Embryonic facial prominence (tissue), 1 donor: ENCODE results near the gene PARP9.
"Not testable (repeated sequence)": the region's sequence is repeated elsewhere in the genome, so short reads cannot be mapped to it uniquely, and the experiment has no call there.

Source experiments
- DNase-seq: peaks from one replicate; pipeline ENCODE4 v3.0.0-alpha.2; 2016; ENCODE audit errors: extremely low spot score

Gene PARP9

DNA sequence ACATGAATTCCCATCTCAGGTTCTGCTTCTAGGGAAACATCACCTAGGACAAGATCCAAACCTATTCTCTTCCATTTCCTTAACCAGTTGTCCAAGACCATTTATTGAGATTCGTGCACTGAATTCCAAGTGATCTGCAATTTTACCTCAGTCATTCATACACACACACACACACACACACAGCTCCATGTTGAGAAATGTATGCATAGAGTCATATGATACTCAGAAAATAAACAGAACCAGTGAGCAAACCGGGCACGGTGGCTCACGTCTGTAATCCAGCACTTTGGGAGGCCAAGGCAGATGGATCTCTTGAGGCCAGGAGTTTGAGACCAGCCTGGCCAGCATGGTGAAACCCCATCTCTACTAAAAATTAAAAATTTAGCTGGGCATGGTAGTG lies 43.2 kb downstream of the PARP9 start:
- DNase-seq: no peak

DNA sequence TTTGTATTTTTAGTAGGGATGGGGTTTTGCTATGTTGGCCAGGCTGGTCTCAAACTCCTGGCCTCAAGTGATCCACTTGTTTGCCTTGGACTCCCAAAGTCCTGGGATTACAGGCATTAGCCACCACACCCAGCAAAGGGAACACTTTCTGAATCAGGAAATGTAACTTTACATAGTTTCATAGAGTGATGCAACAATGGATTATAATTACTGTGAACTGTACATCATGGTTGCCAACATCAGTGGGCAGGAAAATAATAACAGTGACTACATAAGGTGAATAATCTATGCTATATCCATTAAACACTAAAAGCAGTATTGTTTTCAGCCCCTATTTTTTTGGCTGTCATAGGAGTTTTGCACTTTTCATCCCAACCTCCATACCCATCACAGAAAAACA lies 44.4 kb downstream of the PARP9 start:
- DNase-seq: no peak

DNA sequence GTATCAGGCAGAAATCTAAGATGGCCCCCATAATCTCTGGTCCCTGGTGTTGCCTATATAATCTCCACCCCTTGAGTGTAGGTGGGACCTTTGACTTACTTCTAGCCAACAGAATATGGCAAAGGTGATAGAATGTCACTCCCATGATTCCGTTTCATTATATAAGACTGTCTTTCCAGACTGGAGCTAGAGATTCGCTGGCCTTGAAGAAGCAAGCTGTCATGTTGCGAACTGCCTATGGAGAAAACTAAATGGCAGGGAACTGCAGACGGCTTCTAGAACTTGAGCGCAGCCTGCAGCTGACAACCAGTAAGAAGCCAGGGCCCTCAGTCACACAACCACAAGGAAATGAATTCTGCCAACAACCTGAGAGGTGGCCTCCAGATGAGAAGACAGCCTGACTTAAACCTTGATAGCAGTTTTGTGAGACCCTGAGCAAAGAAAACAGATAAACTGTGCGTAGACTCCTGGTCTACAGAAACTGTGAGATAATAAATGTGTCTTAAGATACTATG lies 47.2 kb downstream of the PARP9 start:
- DNase-seq: no peak

DNA sequence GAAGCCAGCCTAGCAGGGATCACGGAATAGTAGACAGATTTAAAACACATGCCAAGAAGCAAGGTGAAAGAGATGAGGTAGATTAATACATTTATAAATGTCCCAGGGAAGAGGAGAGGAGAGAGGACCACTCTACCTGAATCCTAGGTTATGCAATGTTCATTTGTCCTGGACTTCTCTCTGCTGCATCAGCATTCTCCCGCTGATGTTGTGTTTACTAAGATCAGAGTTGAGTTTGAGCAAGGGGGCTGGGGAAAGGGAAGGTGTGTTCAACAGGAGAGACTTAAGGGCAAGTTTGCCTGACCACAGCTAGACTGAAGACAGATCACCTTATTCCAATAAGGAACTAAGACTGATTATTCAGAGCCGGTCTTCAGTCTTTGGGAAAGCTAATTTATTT lies 48.2 kb downstream of the PARP9 start:
- no peak for DNase-seq

DNA sequence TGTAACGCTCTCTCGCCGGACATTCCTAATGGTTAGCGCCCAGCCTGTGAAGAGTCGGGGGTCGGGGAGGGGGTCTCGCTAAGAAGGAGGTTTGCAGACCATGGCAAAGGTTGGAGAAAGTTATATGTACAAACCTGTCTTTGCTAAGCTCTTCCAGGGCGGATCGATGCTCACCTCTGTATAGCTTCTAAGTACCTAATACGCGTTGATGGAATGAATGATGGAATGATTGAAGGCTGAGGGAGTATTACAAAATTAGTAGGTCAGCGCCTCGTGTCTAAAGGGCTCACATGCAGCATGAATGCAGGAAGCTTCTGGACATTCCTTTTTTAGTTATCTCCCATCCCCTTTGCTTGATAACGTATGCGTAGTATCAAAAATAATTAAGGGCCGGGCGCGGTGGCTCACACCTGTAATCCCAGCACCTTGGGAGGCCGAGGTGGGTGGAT lies 49.1 kb downstream of the PARP9 start:
- no peak for DNase-seq

DNA sequence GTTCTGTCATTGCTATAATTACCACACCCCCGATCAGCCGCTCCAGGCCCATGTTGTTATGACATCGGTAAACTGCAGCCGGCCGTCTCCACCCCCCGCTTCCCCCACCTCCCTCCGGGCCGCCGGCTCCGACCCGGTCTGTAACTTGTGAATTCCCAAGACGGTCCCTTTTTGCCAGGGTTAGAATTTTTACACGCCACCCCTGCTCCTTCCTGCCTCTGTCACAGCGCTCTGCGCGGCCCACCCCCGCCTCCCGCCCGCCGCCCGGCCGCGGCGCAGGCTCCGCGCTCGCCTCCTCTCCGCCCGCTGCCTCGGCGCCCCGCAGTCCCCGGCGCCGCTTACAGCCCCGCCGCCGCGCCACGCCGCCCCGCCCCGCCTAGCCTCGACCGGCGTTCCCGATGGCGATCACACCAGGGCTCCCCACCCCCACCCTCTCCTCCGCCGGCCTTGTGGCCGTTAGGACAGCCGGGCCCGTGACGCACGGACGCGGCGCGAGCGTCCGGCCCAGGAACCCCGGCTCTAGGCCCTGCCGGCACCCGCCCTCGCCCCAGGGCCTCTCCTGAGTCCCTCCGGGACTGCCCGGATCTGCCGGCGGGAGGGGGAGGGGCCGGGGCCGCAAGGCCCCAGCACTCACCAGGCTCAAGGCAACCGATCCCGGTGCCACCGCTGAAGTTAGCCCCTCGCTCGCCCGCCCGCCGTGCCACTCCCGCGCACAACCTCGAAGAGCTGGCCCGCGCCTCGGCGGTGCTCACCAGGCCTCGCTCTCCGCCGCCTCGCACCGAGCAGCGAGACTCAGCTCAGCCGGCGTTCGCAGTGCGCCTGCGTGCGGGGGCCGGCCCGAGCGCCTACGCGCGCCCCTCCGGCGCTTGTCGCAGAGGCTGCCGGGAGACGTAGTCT lies 49.7 kb downstream of the PARP9 start, which contains the start of gene KPNA1:
Gene KPNA1 (minus strand): TSS at position 817 of the 897 bp plus-strand sequence. CDS start 18,374 bp downstream, outside the sequence.
- DNase-seq: peak; percentile 73

DNA sequence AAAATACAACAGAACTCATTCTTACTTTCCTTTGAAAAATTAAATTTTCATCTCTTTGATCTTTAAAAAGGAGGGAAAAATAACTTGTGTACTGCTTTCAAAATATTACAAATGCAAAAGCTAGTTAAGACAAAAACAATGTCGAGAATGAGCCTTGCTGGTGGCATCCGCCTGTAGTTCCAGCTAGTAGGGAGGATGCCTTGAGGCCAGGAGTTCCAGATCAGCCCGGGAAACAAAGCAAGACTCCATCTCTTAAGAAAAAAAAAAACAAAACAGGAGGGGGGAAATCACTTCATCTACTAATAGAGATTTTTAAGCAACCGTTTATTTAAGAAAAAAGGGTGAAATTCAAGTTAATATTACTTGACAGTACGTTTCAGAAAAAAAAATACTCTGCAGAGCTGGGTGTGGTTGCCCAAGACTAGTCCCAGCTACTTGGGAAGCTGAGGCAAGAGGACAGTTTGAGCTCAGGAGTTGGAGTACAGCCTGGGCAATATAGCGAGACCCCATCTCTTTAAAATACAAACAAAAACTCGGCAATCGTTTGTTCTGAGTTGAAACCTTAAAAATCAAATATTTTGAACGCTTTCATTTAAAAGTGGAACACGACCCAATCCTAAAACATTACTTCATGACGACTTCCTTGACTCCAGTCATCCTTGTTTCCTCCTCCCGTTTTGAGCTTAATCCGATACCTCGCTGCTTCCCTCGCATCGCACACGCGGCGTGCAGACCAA lies 50.5 kb downstream of the PARP9 start:
- DNase-seq: peak; percentile 62

DNA sequence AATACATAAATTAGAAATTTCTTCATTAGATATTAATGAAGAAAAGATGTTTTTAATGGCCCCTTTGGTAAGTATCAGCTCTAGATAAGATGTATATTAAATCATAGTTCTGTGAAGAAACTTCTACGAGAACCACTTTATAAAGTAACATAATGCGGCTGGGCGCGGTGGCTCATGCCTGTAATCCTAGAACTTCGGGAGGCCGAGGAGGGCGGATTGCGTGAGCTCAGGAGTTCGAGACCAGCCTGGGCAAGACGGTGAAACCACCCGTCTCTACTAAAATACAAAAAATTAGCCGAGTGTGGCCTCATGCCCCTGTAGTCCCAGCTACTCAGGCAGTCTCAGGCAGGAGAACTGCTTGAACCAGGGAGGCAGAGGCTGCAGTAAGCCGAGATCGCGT lies 51.8 kb downstream of the PARP9 start:
- no peak for DNase-seq

DNA sequence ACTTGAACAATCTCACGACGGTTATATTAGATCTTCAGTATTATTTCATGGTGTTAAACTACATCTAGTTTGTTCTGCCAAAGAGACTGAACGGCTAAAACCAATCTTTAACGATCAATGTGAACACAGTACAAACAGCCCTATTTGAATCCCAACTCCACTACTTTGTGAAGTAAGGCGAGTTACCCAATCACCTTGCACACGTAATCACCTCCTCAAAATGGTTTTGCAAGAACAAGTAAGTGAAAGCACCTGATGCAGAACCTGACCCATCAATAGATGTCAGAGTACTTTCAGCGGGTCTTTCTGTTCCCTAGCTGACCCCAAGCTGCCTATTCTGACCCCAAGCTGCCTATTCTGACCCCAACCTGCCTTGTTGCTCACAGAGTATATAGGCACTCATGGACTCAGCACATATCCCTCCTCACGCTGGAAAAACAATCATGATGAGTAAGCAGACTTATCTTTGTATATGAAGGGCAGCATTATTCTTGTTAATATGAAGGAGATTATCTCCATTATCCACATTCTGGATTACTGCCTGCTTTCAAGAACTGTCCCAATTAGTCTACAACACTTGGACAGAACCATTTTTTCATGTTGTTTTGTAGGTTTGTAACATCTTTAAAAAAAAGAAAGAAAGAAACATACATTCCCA lies 53.1 kb downstream of the PARP9 start:
- DNase-seq: no peak

DNA sequence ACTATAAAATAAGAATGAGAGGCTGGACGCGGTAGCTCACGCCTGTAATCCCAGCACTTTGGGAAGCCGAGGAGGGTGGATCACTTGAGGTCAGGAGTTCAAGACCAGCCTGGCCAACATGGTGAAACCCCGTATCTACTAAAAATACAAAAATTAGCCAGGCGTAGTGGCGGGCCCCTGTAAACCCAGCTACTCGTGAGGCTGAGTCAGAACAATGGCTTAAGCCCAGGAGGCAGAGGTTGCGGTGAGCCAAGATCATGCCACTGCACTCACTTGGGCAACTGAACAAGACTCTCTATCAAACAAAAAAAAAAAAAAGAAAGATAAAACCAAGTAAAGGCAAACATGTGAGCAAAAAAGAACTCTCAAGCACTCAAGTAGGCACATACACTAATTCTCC lies 55.2 kb downstream of the PARP9 start:
- not testable (repeated sequence) for DNase-seq

DNA sequence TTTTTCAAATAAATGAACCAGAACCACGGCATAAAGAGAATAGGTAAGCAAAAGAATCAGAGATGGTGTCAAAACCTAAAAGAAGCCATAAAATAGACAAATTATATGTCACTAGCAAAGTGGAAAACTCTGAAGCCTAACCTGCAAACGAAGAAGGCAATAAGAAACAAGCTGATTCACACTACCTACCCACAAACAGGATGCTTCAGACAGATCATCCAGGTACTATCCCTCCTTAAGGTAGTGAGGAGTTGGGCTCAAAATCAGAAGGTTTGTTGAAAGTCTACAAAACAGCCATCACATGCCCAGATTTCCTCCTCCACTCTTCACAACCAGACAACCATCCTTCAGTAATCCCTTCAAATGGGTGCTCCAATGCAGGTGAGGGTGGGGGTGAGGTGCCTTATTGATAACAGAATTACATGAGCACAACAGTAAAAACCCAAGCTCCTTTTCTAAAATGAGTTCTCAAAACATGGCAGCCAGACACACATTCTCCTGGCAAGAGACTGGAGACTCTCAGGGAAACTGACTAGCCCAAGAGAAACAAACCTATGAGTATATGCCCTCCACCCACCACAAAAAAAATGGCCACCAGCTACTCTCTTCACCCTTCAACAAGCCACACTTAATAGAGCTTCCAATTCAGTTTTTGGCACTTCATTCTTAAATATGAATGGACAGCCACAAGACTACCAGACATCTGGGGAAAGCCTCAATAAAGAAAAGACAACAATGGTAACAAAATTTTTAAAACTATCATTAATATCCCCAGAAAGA lies 55.8 kb downstream of the PARP9 start:
- DNase-seq: no peak

DNA sequence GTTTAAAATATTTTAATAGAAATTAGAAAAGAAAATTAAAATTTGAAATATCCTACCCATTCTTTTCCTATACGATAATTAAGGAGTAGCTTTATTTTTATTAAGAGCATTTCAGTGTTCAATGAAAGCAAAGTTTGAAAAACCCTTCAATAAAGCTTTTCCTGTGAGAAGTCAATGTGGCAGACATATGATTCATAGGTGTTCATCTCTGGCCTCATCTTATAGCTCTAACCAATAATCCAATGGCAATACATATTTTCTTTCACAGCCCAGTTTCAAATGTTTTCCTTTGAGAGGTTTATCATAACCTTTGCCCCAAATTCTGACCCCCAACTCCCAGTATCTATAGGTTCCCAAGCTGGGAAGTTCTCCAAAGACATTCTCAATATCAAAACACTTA lies 57.6 kb downstream of the PARP9 start:
- no peak for DNase-seq

DNA sequence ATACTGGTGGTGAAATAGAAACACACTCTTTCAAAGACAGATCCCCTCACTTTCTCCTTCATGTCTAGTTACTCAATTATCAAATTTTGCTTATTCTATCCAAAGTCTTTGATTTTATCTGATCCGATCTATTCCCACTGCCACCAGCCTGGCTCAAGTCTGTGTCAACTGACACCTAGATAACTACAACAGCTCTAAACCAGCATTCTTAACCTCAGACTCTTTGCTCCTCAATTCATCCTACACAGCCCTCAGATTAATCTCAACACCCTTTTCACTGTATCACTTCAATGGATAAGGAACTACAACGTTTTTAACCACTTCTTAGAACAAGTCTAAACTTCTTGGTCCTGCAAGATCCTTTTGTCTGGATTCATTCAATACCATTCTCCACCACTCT lies 58.4 kb downstream of the PARP9 start:
- no peak for DNase-seq

DNA sequence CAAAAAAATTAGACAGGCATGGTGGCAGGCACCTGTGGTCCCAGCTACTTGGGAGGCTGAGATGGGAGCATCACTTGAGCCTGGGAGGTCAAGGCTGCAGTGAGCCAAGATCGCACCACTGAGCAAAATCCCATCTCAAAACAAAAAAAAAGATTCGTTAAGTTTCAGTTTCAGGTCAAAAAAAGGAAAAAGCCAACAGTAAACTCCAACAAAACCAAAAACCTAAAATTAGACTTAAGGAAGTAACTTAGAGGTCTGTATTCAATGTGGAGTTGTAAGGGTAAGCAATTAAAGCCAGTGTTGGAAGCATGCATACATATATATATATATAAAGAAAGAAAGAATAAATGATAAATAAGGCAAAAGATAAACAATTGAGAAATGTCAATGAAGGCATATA lies 61.2 kb downstream of the PARP9 start:
- DNase-seq: no peak

DNA sequence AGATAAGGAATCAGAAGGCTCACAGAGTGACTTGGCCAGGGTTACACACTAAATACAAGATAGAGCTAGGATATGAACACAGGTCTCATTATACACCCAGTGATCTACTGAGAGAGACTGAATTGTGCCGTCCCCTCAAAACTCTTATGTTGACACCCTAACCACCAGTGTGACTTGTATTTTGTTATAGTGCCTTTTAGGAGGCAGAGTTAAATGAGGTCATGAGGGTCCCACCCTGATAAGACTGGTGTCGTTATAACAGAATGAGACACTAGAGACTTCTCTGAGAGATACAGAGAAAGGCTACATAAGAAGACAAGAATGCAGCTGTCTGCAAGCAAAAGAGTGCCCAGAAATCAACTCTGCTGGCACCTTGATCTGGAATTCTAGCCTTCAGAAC lies 62.0 kb downstream of the PARP9 start:
- DNase-seq: no peak

DNA sequence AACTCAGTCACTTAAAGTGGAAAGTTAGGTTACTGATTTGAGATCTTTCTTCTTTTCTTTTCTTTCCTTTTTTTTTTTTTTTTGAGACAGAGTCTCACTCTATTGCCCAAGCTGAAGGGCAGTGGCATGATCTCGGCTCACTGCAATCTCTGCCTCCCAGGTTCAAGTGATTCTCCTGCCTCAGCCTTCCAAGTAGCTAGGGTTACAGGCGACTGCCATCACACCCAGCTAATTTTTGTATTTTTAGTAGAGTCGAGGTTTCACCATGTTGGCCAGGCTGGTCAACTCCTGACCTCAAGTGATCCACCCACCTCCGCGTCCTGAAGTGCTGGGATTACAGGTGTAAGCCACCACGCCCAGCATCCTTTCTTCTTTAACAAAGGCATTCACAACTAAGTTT lies 63.1 kb downstream of the PARP9 start:
- not testable (repeated sequence) for DNase-seq

DNA sequence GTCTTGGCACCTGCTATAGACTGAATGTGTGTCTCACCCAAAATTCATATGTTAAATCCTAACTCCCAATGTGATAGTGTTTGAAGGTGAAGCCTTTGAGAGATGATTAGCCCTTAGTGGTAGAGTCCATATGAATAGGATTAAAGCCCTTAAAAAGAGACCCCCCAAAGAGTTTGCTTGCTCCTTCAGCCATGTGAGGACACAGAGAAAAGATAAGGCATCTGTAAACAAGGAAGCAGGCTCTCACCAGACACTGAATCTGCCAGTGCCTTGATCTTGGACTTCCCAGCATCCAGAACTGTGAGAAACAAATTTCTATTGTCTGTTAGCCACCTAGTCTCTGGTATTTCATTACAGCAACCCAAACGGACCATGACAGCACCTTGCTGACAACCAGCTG lies 65.9 kb downstream of the PARP9 start:
- DNase-seq: no peak

DNA sequence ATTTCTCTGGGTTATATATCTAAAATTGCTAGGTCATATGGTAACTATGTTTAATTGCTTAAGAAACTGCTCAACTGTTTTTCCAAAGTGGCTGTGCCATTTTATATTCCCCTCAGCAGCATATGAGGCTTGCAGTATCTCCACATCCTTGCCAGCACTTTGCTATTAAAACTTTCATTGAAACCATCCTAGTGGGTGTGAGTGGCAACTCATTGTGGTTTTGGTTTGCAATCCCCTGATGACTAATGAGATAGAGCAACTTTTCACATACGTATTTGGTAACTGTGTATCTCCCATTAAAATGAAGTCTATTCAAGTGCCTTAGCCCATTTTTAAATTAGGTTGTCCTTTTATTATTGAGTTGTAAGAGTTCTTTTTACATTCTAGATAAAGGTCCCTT lies 66.7 kb downstream of the PARP9 start:
- no peak for DNase-seq

DNA sequence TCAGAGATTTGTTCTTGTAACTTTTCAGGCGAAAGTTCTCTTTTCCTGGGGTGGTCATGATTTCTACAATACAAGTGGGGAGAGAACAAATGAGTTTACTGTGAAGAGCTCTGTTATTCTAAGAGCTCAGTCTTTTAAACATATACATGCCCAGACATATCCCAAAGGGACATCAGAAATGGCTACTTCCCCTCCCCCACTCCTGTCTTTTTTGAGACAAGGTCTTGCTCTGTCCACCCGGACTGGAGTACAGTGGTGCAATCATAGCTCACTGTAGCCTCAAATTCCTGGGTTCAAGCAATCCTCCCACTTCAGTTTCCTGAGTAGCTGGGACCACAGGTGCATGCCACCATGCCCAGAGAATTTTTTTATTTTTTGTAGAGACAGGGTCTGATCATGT lies 67.6 kb downstream of the PARP9 start:
- DNase-seq: no peak

DNA sequence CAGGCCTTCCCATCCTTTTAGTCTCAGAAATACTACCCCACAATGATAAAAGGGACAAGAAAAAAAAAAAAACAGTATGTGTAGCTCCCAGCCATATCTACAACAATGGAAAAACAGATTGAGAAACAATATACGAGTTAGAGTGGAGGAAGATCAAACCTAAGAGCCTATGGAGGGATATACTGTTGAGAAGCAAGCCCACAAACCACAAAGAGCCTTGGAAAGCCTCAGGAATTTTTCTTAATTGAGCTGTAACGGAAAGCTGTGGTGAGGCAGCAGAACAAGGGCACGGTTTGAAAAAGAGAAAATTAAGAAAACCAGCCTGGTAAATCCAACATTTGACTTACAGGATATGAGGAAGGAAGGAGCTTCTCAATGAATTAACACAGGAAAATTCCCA lies 70.8 kb downstream of the PARP9 start:
- DNase-seq: no peak

DNA sequence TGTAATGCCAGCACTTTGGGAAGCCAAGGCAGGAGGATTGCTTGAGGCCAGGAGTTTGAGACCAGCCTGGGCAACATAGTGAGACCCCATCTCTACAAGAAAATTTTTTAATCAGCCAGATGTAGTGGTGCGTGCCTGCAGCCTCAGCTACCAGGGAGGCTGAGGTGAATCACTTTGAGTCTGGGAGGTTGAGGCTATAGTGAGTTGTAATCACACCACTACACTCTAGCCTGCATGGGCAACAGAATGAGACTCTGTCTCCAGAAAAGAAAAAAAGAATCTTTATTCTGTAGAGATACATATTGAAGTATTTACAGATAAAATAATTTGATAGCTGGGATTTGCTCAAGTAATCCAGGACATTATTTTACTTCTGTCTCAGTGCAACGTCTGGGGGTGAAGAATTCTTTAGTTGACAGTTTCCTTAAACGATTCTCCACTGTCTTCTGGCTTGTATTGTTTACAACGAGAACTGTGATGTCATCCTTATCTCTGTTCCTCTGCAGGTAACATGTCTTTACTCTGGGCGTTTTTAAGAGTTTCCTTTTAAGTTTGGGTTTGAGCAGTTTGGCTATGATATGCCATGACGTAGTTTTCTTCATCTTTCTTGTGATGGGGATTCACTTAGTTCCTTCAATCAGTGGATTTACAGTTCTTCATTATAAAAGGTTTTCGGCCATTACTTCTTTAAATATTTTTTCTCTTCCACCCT lies 75.7 kb downstream of the PARP9 start:
- no peak for DNase-seq
